Heart left ventricle (tissue), 16 donors: ENCODE results near the gene PRG2. TPM values are rescaled to one million over a fixed set of nuclear protein-coding genes. Genes with fewer than 3 reads are reported as not detected.

Experiments
- ATAC-seq, 4 donors: fragments of 200-7000 bp; cut with Tn5 transposase; one replicate each; pipeline ENCODE4 v1.9.1; 2020 to 2022; ENCODE audit warnings: moderate library complexity in 4 of 4, mild to moderate bottlenecking in 3 of 4, moderate number of reproducible peaks in 1 of 4
- DNase-seq, 5 donors: peaks; one replicate each; pipeline ENCODE4 v3.0.0-alpha.2; 2020
- H3K27ac ChIP-seq, 12 donors: fragments of 200-600 bp; sonication (generic) in 4 of 12; one replicate each; pipeline versions ENCODE4 v1.5.0 to v1.8.0; 2016 to 2022; ENCODE audit warnings: mild to moderate bottlenecking in 2 of 12
- H3K27me3 ChIP-seq, 9 donors: fragments of 200-600 bp; sonication (generic) in 2 of 9; one replicate each; pipeline versions ENCODE4 v1.5.1 to v1.8.0; 2016 to 2022; ENCODE audit warnings: mild to moderate bottlenecking in 3 of 9
- H3K36me3 ChIP-seq, 9 donors: fragments of 200-600 bp; sonication (generic) in 2 of 9; one replicate each; pipeline versions ENCODE4 v1.5.0 to v1.8.0; 2018 to 2022; ENCODE audit warnings: mild to moderate bottlenecking in 2 of 9
- H3K4me1 ChIP-seq, 12 donors: fragments of 200-600 bp; sonication (generic) in 4 of 12; one replicate each; pipeline versions ENCODE4 v1.5.0 to v1.8.0; 2016 to 2022; ENCODE audit warnings: mild to moderate bottlenecking in 3 of 12
- H3K4me3 ChIP-seq, 12 donors: fragments of 200-600 bp; sonication (generic) in 4 of 12; one replicate each; pipeline versions ENCODE4 v1.5.0 to v1.8.0; 2017 to 2022; ENCODE audit warnings: mild to moderate bottlenecking in 9 of 12, moderate library complexity in 4 of 12
- H3K9me3 ChIP-seq, 12 donors: fragments of 200-600 bp; sonication (generic) in 4 of 12; one replicate each; pipeline versions ENCODE4 v1.5.0 to v1.8.0; 2016 to 2022; ENCODE audit warnings: mild to moderate bottlenecking in 1 of 12
- CTCF ChIP-seq, 12 donors: fragments of 200-600 bp; sonication (generic) in 4 of 12; IDR thresholded peaks; one replicate each; pipeline versions ENCODE4 v1.5.0 to v1.8.0; 2018 to 2022; ENCODE audit warnings: antibody characterized with exemption in 12 of 12, mild to moderate bottlenecking in 5 of 12
- POLR2A ChIP-seq, 2 donors: fragments of 450-650 bp; IDR thresholded peaks; one replicate each; pipeline ENCODE4 v1.6.1; 2017; ENCODE audit warnings: antibody characterized with exemption in 2 of 2, mild to moderate bottlenecking in 2 of 2, moderate library complexity in 2 of 2
- WGBS, 4 donors: extraction: QIAGEN DNeasy Blood & Tissue Kit in 2 of 4; methylation state at CpG; one replicate each; pipeline versions ENCODE4 v1.1.5 to v1.1.7; 2013 to 2018; 5-methylcytosine and 5-hydroxymethylcytosine counted together
- intact Hi-C, 10 donors: fragments of 100-400 bp; cut with DNase I; formaldehyde crosslinking; loops; one replicate each; pipeline versions ENCODE4 v1.11.1 to v1.14.2; 2022
- long read RNA-seq, 3 donors: library from polyadenylated mRNA; unstranded; transcript quantifications; one replicate each; pipeline ENCODE4 v2.0.0, GENCODE V29; 2020 to 2021
- polyA plus RNA-seq, 2 donors: library from polyadenylated mRNA; stranded (reverse); fragments of 200-250 nt; gene quantifications; one replicate each; pipeline ENCODE4 v1.2.3, GENCODE V29; 2013
- total RNA-seq, 9 donors: library from RNA; depleted of rRNA in 2 of 9; stranded (reverse); fragments of >200 nt in 2 of 9; fragmentation: NEBNext Ultra II Directional in 3 of 9; extraction: Animal tissue kit (Norgen Biotek cat#: 25700) in 3 of 9; gene quantifications; one replicate each; pipeline versions ENCODE4 v1.1.0 to v1.2.4, GENCODE V29; 2016 to 2023
- donor health status: ischemic (EF 13 %, LVEDD 7.1; RV severe dilation, severe dysfunction).
- donor health status: healthy with polysubstance abuse.
- donor health status: DM: no; HTN: yes; CAD: no.
- donor health status: DM: no; HTN: no; CAD: no.
- donor health status: ischemic (EF 25% LVEDD 6.9; RV normal size, moderate dysfunction).
- donor health status: ischemic (EF 25% LVEDD 5.7; RV mildly dilated, moderate dysfunction).
- donor health status: healthy.
- donor health status: DM: yes; HTN: yes; CAD: no.
- donor health status: ischemic (EF 35%, LVEDD 5.7; RV mildly dilated, moderate dysfunction).
- donor health status: nonischemic (EF 11% LVEDD 7.7; RV severe dilation, severe dysfunction).
- donor health status: DM: yes; HTN: yes; CAD: no.
- donor health status: PGD.
- donor health status: ischemic (EF 29% LVEDD 5.4; RV normal size, mild dysfunction).
- donor health status: nonischemic (EF 23%, LVEDD 6.1; RV moderate dilation, normal function).

PRG2 gene
- total RNA-seq (under 1 TPM in 4 of 9 donors, not detected in 5; 0.14 to 0.27 (median 0.22) TPM), polyA plus RNA-seq (under 1 TPM in 1 of 2 donors, not detected in 1; 0.04 TPM)
- long read RNA-seq, donor 1 = 0 reads
- long read RNA-seq, donor 2 = 0 reads
- long read RNA-seq, donor 3 = 0 reads

- Histone ChIP-seq H3K4me1 (peaks cover 0 to 2% (median 0%) of the 10 kb centered on the region in 12 donors), H3K4me3 (no peak within 1 kb of the TSS), H3K9me3 (no peaks in the 10 kb centered on the region), H3K27me3 (peaks cover 0 to 6% (median 0%) of the 10 kb centered on the region in 9 donors), H3K36me3 (no peaks in the 10 kb centered on the region), H3K27ac (no peak within 1 kb of the TSS)
- DNase-seq (no peak), ATAC-seq (no peak)
- intact Hi-C loops = no loop called here
- 54 to 72% (median 62%) methylated on average over 2 of the region's 2 CpGs for WGBS, 4 donors
- TF ChIP-seq POLR2A (IDR thresholded peaks at IDR 0.05) = no peak
- TF ChIP-seq CTCF (IDR thresholded peaks at IDR 0.05) = no peak
These were observed at the start of gene PRG2 for GRCh38 chr11:57390535-57390934. TSS of gene PRG2 (minus strand) at chr11:57390650. CDS start at chr11:57389944, 706 bp downstream.

- ATAC-seq (no peak), DNase-seq (no peak)
- H3K4me1 ChIP-seq = peaks cover 0 to 6% (median 0%) of the 10 kb centered on the region in 12 donors
- no peaks in the 10 kb centered on the region for H3K36me3 ChIP-seq
- H3K4me3 ChIP-seq = no peak overlapping the region
- H3K9me3 ChIP-seq = no peaks in the 10 kb centered on the region
- intact Hi-C loops = loop anchor here in 1 of 10 donors (10.0 kb wide), 1 partner anchor 55 kb away; the partner anchor contains the start of gene PRG3
- H3K27ac ChIP-seq = no peak overlapping the region
- 75 to 90% (median 77%) methylated on average over 6 of the region's 6 CpGs for WGBS, 4 donors
- H3K27me3 ChIP-seq = no peaks in the 10 kb centered on the region
- TF ChIP-seq CTCF (IDR thresholded peaks at IDR 0.05) = no peak
- TF ChIP-seq POLR2A (IDR thresholded peaks at IDR 0.05) = no peak
These were observed 49.3 kb upstream of the PRG2 start for GRCh38 chr11:57439786-57440185.

- Histone ChIP-seq H3K36me3 (no peaks in the 10 kb centered on the region), H3K9me3 (no peaks in the 10 kb centered on the region), H3K4me3 (no peak overlapping the region), H3K4me1 (peaks cover 0 to 17% (median 0%) of the 10 kb centered on the region in 12 donors), H3K27me3 (no peaks in the 10 kb centered on the region), H3K27ac (no peak overlapping the region)
- WGBS, 4 donors = 88 to 93% (median 91%) methylated on average over 12 of the region's 12 CpGs
- ATAC-seq (no peak), DNase-seq (peak in 1 of 5 donors; percentile 25)
- TF ChIP-seq POLR2A (IDR thresholded peaks at IDR 0.05) = no peak
- TF ChIP-seq CTCF (IDR thresholded peaks at IDR 0.05) = no peak
- intact Hi-C loops = no loop called here
These were observed 48.2 kb upstream of the PRG2 start for GRCh38 chr11:57438345-57439285.

- no peak for ATAC-seq
- 86 to 89% (median 88%) methylated on average over 7 of the region's 7 CpGs for WGBS, 4 donors
These were observed 45.6 kb upstream of the PRG2 start for GRCh38 chr11:57436031-57436430.

More at GRCh38 chr11:57436031-57436430, 45.6 kb upstream of the PRG2 start:
- Histone ChIP-seq H3K4me1 (peaks cover 0 to 41% (median 0%) of the 10 kb centered on the region in 12 donors), H3K27ac (no peak overlapping the region), H3K9me3 (no peaks in the 10 kb centered on the region), H3K27me3 (no peaks in the 10 kb centered on the region), H3K4me3 (no peak overlapping the region), H3K36me3 (no peaks in the 10 kb centered on the region)
- no peak for TF ChIP-seq CTCF (IDR thresholded peaks at IDR 0.05)
- TF ChIP-seq POLR2A (IDR thresholded peaks at IDR 0.05) = no peak
- intact Hi-C loops = no loop called here
- DNase-seq = peak in 1 of 5 donors; percentile 15
